ENCODE results near the gene ZFP36L1.
A peak's percentile ranks its signal among the peaks of the same experiment; 100 is the strongest.

ZFP36L1 gene

GRCh38 chr14:68816183-68816942 is 23.5 kb upstream of the ZFP36L1 start:
- DNase-seq = peak; percentile 81

DNA sequence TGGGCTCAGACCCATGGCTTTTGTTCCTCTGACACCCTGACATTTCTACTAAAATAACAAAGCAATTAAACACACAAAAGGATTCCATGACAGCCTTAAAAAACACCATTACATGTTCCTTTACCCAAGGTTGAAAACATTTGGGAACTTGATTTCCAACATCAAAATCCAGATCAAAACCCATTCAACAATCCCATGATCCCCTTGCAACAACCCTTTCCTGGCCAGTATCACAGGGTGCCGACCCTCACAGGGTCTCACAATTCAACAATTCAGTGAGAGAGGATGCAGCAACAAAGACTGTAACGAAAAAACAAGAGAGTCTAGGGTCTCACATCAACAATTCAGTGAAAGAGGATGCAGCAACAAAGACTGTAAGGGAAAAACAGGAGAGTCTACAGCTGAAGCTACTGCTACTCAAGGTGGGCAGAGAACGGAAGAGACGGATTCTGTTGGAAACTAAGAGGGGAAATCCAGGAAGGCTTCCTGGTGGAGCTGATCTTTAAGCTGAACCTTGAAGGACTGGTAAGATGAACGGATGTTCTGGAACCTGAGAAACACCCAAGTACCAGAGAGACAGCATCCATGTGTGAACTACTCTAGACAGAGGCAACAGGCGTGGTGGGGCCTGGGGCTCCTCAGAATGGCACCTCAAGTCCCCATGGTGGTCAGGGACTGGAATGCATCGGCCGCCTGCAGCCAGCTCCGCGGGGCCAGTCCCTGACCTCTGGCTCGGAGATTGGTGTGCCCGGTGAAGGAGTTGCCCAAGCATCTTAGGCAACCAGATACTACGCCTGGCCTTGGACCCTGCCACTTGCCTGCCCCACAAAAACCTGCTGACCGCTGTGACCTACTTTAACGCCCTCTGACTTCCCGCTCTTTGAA is 22.7 kb upstream of the ZFP36L1 start:
- no peak for DNase-seq

DNA sequence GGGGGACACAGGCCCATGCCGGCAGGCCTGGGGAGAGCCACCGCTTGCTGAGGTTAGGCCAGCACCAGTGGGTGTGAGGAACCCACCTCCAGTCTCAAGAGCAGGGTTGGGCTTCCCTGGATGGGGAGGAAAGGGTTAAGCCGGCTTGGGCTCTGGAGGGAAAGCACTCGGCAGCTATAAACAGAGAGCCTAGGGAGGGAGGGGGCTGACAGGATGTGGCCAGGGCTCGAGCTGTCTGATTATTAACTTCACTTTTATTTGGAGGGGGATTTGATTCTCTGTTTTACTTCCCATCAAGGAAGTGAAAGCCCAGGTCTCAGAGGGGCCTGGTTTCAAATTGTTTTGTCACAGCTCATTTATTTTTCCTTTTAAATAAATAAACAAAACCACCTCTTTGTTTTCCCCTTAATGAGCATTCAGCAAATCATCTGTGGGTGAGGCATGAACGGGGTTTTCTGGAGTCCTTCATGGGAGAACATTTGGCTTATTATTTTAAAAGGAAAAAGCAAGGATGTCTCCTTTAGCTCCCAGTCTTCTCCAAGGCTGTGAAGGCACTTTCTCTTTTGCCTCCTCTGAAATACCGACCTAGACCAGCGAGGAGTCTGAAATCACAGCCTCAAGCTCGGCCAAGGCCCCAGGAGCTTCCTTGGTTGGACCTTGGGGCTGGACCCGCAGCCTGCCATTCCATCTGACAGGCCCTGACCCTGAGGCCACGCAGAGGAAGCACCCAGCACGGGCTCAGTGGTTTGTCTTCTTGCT is 21.9 kb upstream of the ZFP36L1 start:
- DNase-seq = peak; percentile 87

GRCh38 chr14:68814238-68814538 is 21.3 kb upstream of the ZFP36L1 start:
- DNase-seq = no peak

GRCh38 chr14:68813318-68813838 is 20.5 kb upstream of the ZFP36L1 start:
- no peak for DNase-seq

DNA sequence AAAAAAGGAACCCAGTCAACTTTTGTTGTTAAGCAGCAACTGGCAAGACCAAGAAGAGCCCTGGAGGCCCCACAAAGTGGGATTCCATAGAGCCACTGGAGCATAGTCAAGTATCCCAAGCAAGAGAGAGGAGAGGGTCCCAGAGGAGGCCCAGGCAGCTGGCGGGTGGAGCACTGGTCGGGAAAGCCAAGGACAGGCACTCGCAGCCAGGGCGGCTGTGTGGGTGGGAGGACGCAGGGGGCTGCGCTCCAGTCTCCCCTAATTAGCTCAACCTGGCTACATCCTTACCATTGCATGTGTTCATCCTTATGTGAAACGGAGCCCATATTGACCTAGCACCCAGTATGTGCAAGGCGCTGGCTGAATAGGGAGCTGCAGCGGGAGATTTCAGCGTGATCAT is 18.3 kb upstream of the ZFP36L1 start:
- DNase-seq = peak; percentile 91

- peak; percentile 91 for DNase-seq
Observed at GRCh38 chr14:68810173-68811153, 17.6 kb upstream of the ZFP36L1 start.

GRCh38 chr14:68809524-68809923 is 16.7 kb upstream of the ZFP36L1 start:
- no peak for DNase-seq

- no peak for DNase-seq
Observed at GRCh38 chr14:68808696-68809480, 16.0 kb upstream of the ZFP36L1 start.

GRCh38 chr14:68807987-68808386 is 15.1 kb upstream of the ZFP36L1 start:
- DNase-seq = no peak

DNA sequence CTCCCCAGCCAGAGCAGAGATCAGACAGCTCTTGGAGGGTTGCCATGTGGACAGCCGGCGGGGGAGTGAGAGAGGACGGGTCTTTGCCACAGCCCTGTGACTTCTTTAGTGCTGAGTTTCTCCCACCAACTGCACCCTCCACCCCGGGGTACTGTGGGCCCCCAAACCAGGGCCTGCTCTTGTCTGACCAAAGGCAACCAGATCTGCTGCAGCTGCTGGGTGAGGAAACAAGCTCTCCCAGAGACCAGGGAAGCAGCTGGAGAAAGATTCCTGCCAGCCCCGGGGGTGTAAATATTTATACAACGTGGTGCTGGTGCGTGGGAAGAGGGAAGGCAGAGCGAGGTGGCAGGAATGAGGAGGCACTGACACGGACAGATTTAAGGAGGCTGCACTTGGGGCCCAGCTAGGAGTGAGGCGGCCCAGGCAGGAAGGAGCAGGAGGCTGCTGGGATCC is 14.3 kb upstream of the ZFP36L1 start:
- no peak for DNase-seq

- DNase-seq = no peak
Observed at GRCh38 chr14:68806526-68807147, 13.8 kb upstream of the ZFP36L1 start.

DNA sequence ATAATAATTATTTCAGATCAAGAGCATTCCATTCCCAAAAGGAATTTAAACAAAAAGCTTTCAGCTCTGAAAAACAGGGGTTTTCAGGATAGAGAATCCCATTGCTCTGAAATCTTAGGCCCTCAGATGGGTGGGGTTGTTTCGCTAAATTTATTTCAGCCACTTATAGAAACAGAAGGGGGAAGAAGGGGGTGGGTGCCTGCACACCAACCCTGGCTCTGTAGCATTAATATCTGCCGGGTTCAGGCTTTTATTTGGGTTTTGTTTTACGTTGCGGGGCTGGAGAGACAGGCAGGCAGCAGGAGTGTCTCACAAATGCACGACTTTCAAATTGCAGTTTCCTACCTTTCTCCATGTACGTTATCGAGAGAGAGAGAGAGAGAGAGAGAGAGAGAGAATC is 12.5 kb upstream of the ZFP36L1 start:
- no peak for DNase-seq

- DNase-seq = no peak
Observed at GRCh38 chr14:68801631-68802030, 8.8 kb upstream of the ZFP36L1 start.

- no peak for DNase-seq
Observed at GRCh38 chr14:68800953-68801352, 8.1 kb upstream of the ZFP36L1 start.

GRCh38 chr14:68800390-68800789 is 7.5 kb upstream of the ZFP36L1 start:
- DNase-seq = no peak

DNA sequence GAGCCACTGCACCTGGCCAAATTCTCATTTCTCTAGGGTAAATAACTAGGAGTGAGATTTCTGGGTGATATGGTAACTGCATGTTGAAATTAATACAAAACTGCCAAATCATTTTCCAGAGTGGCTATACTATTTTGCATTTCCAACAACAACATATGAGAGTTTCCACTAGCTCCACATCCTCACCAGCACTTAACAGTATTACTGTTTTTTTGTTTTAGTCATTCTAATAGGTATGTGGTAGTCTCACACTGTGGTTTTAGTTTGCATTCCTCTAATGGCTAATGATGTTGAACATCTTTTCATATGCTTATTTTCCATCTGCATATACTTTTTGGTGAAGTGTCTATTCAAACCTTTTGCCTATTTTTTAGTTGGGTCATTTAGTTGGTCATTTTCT is 5.8 kb upstream of the ZFP36L1 start:
- no peak for DNase-seq

DNA sequence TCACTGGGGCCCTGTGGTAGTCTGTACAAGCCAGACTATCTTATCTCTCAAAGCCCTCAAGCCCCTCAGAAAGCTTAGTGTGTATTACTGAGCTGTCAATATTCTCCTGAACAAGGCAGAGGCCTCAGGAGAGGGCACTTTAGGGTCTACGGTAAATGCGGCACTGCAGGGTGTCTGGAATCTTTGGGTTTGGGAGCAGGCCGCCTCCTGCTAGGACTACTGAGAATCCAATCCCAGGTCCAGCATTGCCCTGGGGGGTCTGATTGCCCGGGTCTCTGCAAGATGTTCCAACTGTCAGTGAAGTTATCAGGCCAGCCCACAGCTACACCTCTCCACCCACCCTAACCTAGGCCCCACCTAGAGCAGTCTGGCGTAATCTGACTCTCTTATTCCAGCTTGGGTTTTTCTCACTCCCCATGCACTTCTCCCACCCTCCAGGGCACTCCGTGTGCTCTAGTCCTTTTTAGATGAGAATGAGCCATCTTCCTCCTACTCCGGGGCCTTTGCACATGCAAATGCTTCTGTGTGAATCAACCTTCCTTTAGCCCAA is 4.3 kb upstream of the ZFP36L1 start:
- DNase-seq = no peak

DNA sequence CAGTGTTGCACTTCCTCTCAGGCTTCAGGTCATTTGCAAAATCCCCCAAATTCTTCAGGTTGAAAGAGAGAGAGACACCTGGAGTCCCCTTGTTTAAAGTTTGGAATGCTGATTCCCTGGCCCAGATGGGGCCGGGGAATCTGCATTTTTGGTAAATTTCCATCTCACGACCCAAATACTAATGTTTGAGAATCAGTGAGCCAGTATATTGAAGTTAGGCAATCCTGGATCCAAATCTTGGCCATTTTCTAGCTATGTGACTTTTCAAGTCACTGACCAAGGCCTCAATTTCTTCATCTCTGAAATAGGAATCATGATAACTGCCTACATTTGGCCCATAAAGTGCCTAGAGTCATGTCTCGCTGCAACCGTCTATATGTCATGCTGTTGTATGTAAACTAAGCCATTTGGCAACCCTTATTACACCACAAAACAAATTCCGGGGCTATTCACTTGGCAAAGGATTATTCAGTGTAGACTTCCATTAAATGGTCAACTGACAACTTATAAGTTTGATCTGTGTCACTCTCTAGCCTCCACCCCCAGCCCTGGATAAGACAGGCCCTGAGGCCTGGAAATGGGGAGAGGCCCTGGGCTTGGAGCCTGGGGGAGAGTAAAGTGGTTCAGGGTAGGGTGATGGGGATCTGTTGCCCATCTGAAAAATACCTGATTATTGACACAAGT is 3.7 kb upstream of the ZFP36L1 start:
- no peak for DNase-seq
